Measurements from ENCODE around the gene PRKN.
A peak's percentile ranks its signal among the peaks of the same experiment; 100 is the strongest.
"Not testable (repeated sequence)": the region's sequence is repeated elsewhere in the genome, so short reads cannot be mapped to it uniquely, and the experiment has no call there.

The PRKN gene

GRCh38 chr6:162612613-162613012 is 115.0 kb downstream of the PRKN start:
- DNase-seq, result no peak

DNA sequence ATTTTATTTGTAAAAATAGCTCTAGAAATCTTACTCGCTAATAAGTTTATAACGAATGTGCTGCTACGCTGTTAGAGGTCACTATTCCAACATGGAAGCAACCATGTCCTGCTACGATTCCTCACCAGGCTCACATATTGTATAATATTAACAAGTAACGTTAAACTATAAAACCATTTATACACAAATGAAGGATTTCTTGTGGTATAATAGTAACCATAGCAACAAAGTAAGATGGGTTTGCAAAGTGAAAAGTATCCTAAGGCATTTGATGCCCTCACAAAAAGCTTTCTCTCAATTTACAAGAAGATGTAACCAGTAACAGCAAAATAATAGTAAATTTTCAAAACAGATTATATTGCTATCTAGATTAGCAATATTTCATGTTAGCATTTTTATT is 117.2 kb downstream of the PRKN start:
- DNase-seq, result no peak

DNA sequence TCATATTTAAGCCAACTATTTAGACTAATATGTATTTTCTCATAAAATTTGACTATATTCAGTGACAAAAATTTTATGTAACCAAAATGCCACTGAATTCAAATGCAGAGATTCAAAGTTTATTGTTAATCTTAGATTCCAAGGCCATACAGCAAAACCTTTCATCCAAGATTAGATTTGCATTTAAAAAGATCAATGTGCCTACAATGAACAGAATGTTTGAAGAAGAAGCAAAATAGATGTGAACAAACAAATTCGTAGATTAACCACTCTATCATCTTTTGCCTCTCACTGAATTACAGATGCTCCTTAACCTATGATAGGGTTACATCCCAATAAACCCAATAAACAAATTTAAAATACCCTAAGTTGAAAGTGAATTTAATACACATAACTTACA is 121.7 kb downstream of the PRKN start:
- no peak for DNase-seq

DNA sequence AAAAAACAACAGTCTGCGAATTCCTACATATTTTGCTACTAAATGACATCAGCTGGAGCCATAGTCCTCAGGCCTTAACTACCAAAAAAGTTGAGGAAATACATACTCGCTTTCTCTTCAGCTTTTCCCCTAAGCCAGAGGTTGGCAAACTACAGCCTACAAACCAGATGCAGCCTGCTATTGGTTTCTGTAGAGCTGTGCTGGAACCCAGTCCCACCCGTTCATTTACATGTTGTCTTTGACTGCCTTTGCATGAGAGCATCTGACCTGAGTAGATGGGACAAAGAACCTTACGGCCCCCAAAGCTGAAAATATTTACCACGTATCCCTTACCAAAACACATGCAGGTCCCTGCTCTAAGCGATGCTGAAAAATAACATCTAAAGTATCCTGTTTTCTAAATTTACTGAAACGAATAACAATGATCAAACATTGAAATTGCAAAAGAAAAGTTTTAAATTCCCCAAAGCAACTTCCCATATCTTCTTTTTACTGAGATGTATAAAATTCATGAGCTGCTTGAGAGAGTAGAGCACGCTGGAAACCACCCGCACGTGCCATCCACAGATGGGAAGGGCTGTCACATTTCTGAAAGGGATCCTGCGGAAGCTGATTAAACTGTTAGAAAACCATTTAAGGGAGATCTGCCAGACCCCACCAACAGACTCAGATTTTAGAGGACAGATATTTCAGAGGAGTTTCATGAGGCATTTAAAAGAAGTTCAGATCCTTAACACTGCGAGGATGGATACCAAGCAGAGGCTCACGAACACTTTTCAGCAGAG is 124.1 kb downstream of the PRKN start:
- no peak for DNase-seq

- DNase-seq, result no peak
These were observed 124.8 kb downstream of the PRKN start for GRCh38 chr6:162602759-162603158.

GRCh38 chr6:162596676-162597075 is 130.9 kb downstream of the PRKN start:
- DNase-seq, result no peak

- DNase-seq, result no peak
These were observed 136.0 kb downstream of the PRKN start for GRCh38 chr6:162591517-162591916.

DNA sequence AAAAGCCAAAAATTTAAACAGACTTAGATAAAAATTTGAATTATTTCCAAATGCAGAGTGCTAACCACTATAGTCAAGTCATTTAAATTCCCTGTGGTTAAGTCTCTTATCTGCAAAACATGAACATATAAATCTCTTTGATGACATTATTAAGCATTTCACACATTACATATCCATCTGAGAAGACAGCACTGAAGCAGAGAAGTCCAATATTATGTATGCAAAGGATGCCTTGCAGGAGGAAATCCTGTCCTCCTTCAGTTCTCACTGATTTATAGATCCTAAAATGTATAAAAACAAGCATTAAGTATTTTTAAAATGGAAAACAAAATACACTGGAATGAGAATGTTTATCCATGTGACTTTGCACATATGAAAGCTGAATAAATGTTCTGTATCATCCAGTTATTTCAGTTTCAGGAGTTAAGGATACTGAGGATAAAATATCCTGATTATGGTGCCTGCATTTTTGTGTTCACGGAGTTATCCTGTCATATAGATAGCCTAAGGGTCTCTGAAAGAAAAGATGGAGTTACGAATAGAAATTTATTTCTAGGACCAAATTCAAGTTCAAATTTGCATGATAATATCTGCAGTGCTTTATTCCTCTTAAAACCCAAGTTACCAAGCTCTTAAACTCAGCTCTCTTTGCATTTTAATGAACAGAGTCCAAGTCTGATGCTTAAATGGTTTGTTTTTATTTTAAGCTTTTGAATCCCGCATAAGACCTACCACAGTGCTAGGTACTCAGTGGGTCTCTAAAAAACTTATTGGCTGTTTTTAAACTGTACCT is 145.4 kb downstream of the PRKN start:
- no peak for DNase-seq

- no peak for DNase-seq
These were observed 146.9 kb downstream of the PRKN start for GRCh38 chr6:162580619-162581018.

DNA sequence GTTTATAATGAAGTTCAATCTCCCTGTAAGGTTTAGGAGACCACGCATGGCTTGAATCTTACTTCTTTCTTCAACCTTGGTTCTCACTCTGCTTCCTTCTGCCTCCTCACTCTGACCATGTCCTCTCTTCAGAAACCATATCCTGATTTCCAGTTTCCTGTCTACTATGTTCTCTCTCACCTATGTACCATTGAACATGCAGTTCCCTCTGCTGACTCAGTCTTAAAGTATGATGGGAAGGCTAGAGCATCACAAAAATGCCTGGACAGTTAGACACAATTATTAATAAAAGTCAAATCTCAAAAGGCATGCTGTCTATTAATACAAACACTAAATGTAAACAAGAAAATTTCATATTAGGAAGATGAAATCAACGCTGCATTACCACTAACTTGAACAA is 151.6 kb downstream of the PRKN start:
- no peak for DNase-seq

DNA sequence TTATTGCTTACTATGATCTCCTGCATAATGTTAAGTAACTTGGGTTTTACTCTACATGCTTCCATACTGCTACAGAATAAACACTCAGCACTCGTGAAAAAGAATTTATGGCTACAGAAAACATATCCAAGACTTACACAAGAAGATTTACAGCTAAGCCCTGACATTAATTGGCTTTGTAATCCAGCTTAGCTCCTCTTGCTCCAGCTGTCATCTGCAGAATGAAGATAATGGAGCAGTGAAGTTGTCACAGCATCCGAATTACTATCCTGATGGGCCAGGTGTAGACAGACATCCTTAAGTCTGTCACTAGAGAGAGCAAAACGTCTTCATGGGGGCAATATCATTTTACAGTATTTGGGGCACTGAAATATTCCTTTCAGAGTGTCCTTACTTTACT is 155.3 kb downstream of the PRKN start:
- no peak for DNase-seq

DNA sequence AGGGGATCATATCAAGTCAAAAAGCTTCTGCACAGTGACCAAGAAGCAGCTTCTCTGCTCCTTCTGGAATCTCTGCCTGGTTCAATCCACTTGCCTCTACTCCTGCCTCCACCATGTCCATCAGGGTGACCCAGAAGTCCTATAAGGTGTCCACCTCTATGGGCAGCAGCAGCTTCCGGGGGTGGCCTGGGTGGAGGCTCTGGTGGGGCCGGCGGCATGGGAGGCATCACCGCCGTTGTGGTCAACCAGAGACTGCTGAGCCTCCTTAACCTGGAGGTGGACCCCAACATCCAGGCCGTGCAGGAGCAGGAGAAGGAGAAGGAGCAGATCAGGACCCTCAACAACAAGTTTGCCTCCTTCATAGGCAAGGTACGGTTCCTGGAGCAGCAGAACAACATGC is 159.3 kb downstream of the PRKN start:
- DNase-seq, result no peak

DNA sequence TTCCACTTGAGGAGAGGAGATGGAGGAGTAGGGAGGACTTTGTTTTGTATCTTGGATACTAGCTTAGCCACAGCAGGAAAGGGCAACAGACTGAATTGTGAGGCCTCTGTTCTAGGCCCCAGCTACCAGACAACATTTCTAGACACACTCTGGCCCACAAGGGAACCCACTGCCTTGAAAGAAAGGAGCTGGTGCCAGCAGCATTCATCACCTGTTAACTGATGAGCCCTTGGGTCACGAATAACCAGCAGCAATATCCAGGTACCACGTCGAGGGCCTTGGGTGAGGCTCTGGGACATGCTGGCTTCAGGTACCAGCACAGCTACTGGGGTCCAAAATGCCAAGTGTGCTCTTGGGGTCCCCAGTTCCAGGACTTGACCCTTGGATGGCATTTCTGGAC is 165.5 kb downstream of the PRKN start:
- DNase-seq, result no peak

- no peak for DNase-seq
These were observed 166.7 kb downstream of the PRKN start for GRCh38 chr6:162560891-162561290.

DNA sequence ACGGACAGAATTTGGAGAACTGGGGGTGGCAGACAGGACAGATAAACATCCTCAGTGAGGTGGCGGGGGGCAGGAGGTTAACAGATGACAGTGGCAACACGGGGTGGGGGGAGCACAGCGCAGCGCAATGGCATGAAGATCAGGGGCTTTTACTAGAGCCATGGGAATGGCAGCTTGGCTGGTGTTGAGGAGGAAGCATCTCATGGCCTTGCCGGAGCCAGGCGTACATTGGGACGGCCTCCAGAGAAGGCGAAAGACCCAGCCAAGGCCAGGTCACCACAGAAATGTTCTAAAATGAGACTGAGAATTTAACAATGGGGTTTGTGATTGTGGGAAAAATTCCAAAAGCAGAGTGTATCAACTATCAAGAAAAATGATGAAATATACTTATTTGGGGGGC is 173.0 kb downstream of the PRKN start:
- no peak for DNase-seq

- no peak for DNase-seq
These were observed 180.7 kb downstream of the PRKN start for GRCh38 chr6:162546905-162547304.

DNA sequence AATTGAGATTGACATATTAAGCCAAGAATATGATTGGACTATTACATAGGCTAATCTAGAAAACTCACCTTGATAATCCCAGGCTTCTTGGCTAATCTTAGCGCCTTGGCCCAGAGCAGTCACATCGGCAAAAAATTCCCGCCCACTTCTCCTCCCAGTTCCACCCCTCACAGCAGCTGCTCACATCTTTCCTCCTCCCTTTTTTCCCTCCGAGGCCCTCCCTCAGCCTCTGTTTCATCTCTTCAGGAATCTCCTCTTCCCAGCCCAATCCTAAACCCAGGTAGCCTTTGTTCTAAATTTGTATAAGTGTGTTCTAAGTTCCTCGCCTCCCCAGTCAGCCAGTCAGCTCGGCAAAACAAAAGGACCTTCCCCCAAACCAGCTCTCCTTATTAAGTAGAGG is 184.3 kb downstream of the PRKN start:
- no peak for DNase-seq

DNA sequence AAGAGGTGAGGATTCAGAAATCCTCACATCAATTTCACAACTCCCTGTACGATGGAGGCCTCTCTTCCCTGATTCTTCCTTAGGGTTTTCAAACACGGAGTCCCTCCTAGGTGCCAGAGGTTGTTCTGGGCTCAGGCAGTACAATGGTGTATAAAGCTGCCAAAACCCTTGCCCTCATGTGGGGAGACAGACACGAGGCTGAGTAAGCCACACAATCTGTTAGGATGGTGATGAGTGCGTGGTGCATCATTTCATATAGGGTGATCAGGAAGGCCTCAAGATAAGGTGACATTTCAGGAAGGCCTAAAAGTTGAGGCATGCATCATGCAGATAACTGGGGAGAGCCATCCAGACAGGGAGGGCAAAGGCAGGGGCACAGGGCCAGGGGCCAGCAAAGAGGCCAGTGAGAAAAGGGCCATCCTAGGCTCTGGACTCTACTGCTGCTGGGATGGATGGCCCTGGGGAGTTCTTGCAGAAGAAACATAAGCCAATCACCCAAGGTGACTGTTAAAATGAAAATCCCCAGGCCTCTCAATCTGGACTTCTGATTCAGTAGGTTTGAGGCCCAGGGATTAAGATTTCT is 186.5 kb downstream of the PRKN start:
- no peak for DNase-seq

DNA sequence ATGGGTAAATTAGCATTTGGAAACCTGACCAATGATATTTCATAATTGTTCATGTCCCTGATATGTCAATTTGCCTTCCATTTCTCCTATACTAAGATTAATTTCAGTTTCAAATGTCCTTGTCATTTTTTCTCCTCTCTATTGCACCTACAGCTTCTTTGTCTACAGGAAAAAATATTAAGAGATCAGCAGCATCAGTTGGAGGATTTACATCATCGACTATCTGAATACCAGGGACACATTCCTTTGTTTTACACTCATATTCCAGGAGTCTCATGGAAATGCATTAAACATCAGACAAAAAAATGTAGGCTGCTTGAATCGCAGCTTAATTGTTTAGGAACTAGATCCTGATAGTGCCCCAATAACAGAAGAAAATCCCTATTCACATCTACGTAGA is 188.2 kb downstream of the PRKN start:
- DNase-seq, result no peak

- DNase-seq, result peak; percentile 3
These were observed 188.9 kb downstream of the PRKN start for GRCh38 chr6:162538643-162539064.

GRCh38 chr6:162533009-162533400 is 194.6 kb downstream of the PRKN start:
- DNase-seq, result no peak

- DNase-seq, result no peak
These were observed 195.1 kb downstream of the PRKN start for GRCh38 chr6:162532283-162533008.

- DNase-seq, result not testable (repeated sequence)
These were observed 196.2 kb downstream of the PRKN start for GRCh38 chr6:162531391-162531790.
